ENCODE measurements around the gene ZBED4. TPM values are rescaled to one million over a fixed set of nuclear protein-coding genes. Genes with fewer than 3 reads are reported as not detected.

ZBED4 gene
- total RNA-seq, 1 experiment from 2014 or later, result 29.2 TPM

GRCh38 chr22:49913026-49913425 lies 59.4 kb downstream of the ZBED4 start:
- H3K27me3 Mint-ChIP-seq (ENCODE audit: low read depth), result no peaks in the 10 kb centered on the region
- H3K4me3 Mint-ChIP-seq, result no peak overlapping the region
- H3K9me3 Mint-ChIP-seq, result no peaks in the 10 kb centered on the region
- no peak for ATAC-seq
- H3K36me3 Mint-ChIP-seq, result peaks cover 10% of the 10 kb centered on the region
- ChIA-PET CTCF (no interaction called here), POLR2A (no interaction called here)
- DNase-seq (ENCODE audit: low spot score), result no peak
- TF ChIP-seq ESRRA (CRISPR knock-in tag; IDR thresholded peaks at IDR 0.05; ENCODE audit: borderline replicate concordance) (no peak), ZNF532 (CRISPR knock-in tag; IDR thresholded peaks at IDR 0.05; ENCODE audit: borderline replicate concordance) (no peak), SOX15 (CRISPR knock-in tag; IDR thresholded peaks at IDR 0.05) (no peak), OVOL2 (CRISPR knock-in tag; IDR thresholded peaks at IDR 0.05; ENCODE audit: borderline replicate concordance) (no peak), USF2 (CRISPR knock-in tag; IDR thresholded peaks at IDR 0.05) (no peak), ERG (CRISPR knock-in tag; IDR thresholded peaks at IDR 0.05) (no peak), NFATC4 (CRISPR knock-in tag; IDR thresholded peaks at IDR 0.05) (no peak), SMAD4 (CRISPR knock-in tag; IDR thresholded peaks at IDR 0.05) (no peak), NR3C1 (CRISPR knock-in tag; conservative IDR thresholded peaks at IDR 0.05; ENCODE audit: low read depth) (no peak)
- no peaks in the 10 kb centered on the region for H3K4me1 Mint-ChIP-seq
- H3K27ac Mint-ChIP-seq, result no peak overlapping the region

GRCh38 chr22:49913446-49913845 lies 59.8 kb downstream of the ZBED4 start:
- Mint-ChIP-seq H3K27ac (no peak overlapping the region), H3K9me3 (no peaks in the 10 kb centered on the region), H3K27me3 (ENCODE audit: low read depth) (no peaks in the 10 kb centered on the region), H3K4me3 (no peak overlapping the region), H3K4me1 (no peaks in the 10 kb centered on the region), H3K36me3 (peaks cover 10% of the 10 kb centered on the region)
- POLR2A ChIA-PET, result no interaction called here
- CTCF ChIA-PET, result no interaction called here
- TF ChIP-seq E2F5 (CRISPR knock-in tag; IDR thresholded peaks at IDR 0.05), result no peak
- DNase-seq (ENCODE audit: low spot score) (no peak), ATAC-seq (no peak)

- peaks cover 7% of the 10 kb centered on the region for H3K36me3 Mint-ChIP-seq
- ATAC-seq, result no peak
- peaks cover 2% of the 10 kb centered on the region; the same call in 1 of the 2 replicates for H3K4me1 Mint-ChIP-seq
- no peak overlapping the region for H3K4me3 Mint-ChIP-seq
- peak overlapping the region; percentile 41; the same call in 1 of the 2 replicates for H3K27ac Mint-ChIP-seq
- H3K9me3 Mint-ChIP-seq, result no peaks in the 10 kb centered on the region
- CTCF ChIA-PET, result no interaction called here
- no peak for DNase-seq (ENCODE audit: low spot score)
- no peaks in the 10 kb centered on the region for H3K27me3 Mint-ChIP-seq (ENCODE audit: low read depth)
- POLR2A ChIA-PET, result no interaction called here
- TF ChIP-seq MXD4 (CRISPR knock-in tag; IDR thresholded peaks at IDR 0.05; ENCODE audit: borderline replicate concordance) (no peak), IRF1 (CRISPR knock-in tag; IDR thresholded peaks at IDR 0.05) (no peak), ZNF281 (CRISPR knock-in tag; IDR thresholded peaks at IDR 0.05) (no peak), E2F5 (CRISPR knock-in tag; IDR thresholded peaks at IDR 0.05) (no peak), ELF4 (CRISPR knock-in tag; IDR thresholded peaks at IDR 0.05; ENCODE audit: low read depth) (no peak), ATF1 (CRISPR knock-in tag; IDR thresholded peaks at IDR 0.05) (no peak), JUN (CRISPR knock-in tag; IDR thresholded peaks at IDR 0.05) (no peak), ZBTB43 (CRISPR knock-in tag; IDR thresholded peaks at IDR 0.05) (no peak)
These were observed 60.6 kb downstream of the ZBED4 start for GRCh38 chr22:49914256-49914655.
